Glutamatergic neuron (in vitro differentiated cells): ENCODE measurements around the gene MTR. TPM values are rescaled to one million over a fixed set of nuclear protein-coding genes. Genes with fewer than 3 reads are reported as not detected.

Experiments used
- DNase-seq: peaks from one replicate; pipeline ENCODE4 v3.0.0; 2022
- H3K27ac Mint-ChIP-seq: one replicate; pipeline ENCODE4 v1.8.0; 2020; ENCODE audit warnings: mild to moderate bottlenecking, mixed read lengths, inconsistent platforms; ENCODE audit not compliant: unreplicated experiment
- H3K27me3 Mint-ChIP-seq: one replicate; pipeline ENCODE4 v1.8.0; 2020; ENCODE audit warnings: mild to moderate bottlenecking, moderate library complexity, mixed read lengths, inconsistent platforms; ENCODE audit not compliant: unreplicated experiment
- H3K36me3 Mint-ChIP-seq: one replicate; pipeline ENCODE4 v1.8.0; 2020; ENCODE audit warnings: mild to moderate bottlenecking, mixed read lengths, inconsistent platforms; ENCODE audit not compliant: unreplicated experiment
- H3K4me1 Mint-ChIP-seq: one replicate; pipeline ENCODE4 v1.8.0; 2020; ENCODE audit warnings: mild to moderate bottlenecking, low read depth, mixed read lengths, inconsistent platforms; ENCODE audit not compliant: unreplicated experiment
- H3K4me3 Mint-ChIP-seq: one replicate; pipeline ENCODE4 v1.8.0; 2020; ENCODE audit warnings: mild to moderate bottlenecking, mixed read lengths, inconsistent platforms; ENCODE audit not compliant: unreplicated experiment
- H3K9me3 Mint-ChIP-seq: one replicate; pipeline ENCODE4 v1.8.0; 2020; ENCODE audit warnings: mild to moderate bottlenecking, moderate library complexity, mixed read lengths, inconsistent platforms; ENCODE audit not compliant: unreplicated experiment
- CTCF ChIP-seq: fragments of 200-600 bp; sonication (generic); IDR thresholded peaks from one replicate; pipeline ENCODE4 v1.5.0; 2021; ENCODE audit not compliant: partially characterized antibody, unreplicated experiment
- total RNA-seq: library from RNA; stranded (reverse); fragmentation: NEBNext Ultra II Directional; extraction: Animal tissue kit (Norgen Biotek cat#: 25700); gene quantifications from one replicate; pipeline ENCODE4 v1.2.1, GENCODE V29; 2021; ENCODE audit not compliant: unreplicated experiment

MTR gene
- total RNA-seq, 1 donor from 2014 or later = 33.2 TPM

- no peaks in the 10 kb centered on the region for H3K4me1 Mint-ChIP-seq
- TF ChIP-seq CTCF = no peak
- H3K27ac Mint-ChIP-seq = no peak overlapping the region
- no peak for DNase-seq
- no peaks in the 10 kb centered on the region for H3K27me3 Mint-ChIP-seq
- peaks cover 1% of the 10 kb centered on the region for H3K9me3 Mint-ChIP-seq
- no peaks in the 10 kb centered on the region for H3K36me3 Mint-ChIP-seq
- no peak overlapping the region for H3K4me3 Mint-ChIP-seq
Measured at GRCh38 chr1:236750928-236751327, 44.2 kb upstream of the MTR start.

GRCh38 chr1:236751385-236751784, 43.7 kb upstream of the MTR start:
- no peak for DNase-seq
- H3K27me3 Mint-ChIP-seq = no peaks in the 10 kb centered on the region
- H3K27ac Mint-ChIP-seq = no peak overlapping the region
- no peak overlapping the region for H3K4me3 Mint-ChIP-seq
- no peak for TF ChIP-seq CTCF
- no peaks in the 10 kb centered on the region for H3K36me3 Mint-ChIP-seq
- H3K4me1 Mint-ChIP-seq = no peaks in the 10 kb centered on the region
- H3K9me3 Mint-ChIP-seq = peaks cover 1% of the 10 kb centered on the region

GRCh38 chr1:236751935-236752334, 43.2 kb upstream of the MTR start:
- no peak for DNase-seq
- Mint-ChIP-seq H3K4me3 (no peak overlapping the region), H3K27ac (no peak overlapping the region), H3K9me3 (peaks cover 1% of the 10 kb centered on the region), H3K27me3 (no peaks in the 10 kb centered on the region), H3K36me3 (no peaks in the 10 kb centered on the region), H3K4me1 (no peaks in the 10 kb centered on the region)
- no peak for TF ChIP-seq CTCF

- no peaks in the 10 kb centered on the region for H3K9me3 Mint-ChIP-seq
- DNase-seq = peak; percentile 32
- no peaks in the 10 kb centered on the region for H3K4me1 Mint-ChIP-seq
- no peak for TF ChIP-seq CTCF
- no peaks in the 10 kb centered on the region for H3K36me3 Mint-ChIP-seq
- no peak overlapping the region for H3K27ac Mint-ChIP-seq
- no peak overlapping the region for H3K4me3 Mint-ChIP-seq
- H3K27me3 Mint-ChIP-seq = no peaks in the 10 kb centered on the region
Measured at GRCh38 chr1:236753516-236753915, 41.6 kb upstream of the MTR start.

- Mint-ChIP-seq H3K4me1 (no peaks in the 10 kb centered on the region), H3K36me3 (no peaks in the 10 kb centered on the region), H3K27me3 (no peaks in the 10 kb centered on the region), H3K9me3 (no peaks in the 10 kb centered on the region), H3K4me3 (no peak overlapping the region), H3K27ac (no peak overlapping the region)
- no peak for DNase-seq
- TF ChIP-seq CTCF = no peak
Measured at GRCh38 chr1:236753964-236754363, 41.1 kb upstream of the MTR start.
